ENCODE results near the gene DENND6B. TPM values are rescaled to one million over a fixed set of nuclear protein-coding genes. Genes with fewer than 3 reads are reported as not detected.

The DENND6B gene
- total RNA-seq, 1 donor from 2014 or later: 1.0 TPM

GRCh38 chr22:50269573-50269969 is 57.2 kb downstream of the DENND6B start:
- Histone ChIP-seq H3K4me3 (peak overlapping the region; percentile 49), H3K36me3 (no peaks in the 10 kb centered on the region), H3K27me3 (peaks cover 69% of the 10 kb centered on the region), H3F3A (ENCODE audit: low read depth) (peaks cover 25% of the 10 kb centered on the region), H3K9me3 (ENCODE audit: low read depth) (no peaks in the 10 kb centered on the region), H3K4me2 (peak overlapping the region; percentile 92), H4K20me1 (ENCODE audit: low read depth) (peaks cover 56% of the 10 kb centered on the region), H3K4me1 (peaks cover 22% of the 10 kb centered on the region), H3K9ac (no peak overlapping the region), H3K27ac (no peak overlapping the region), H3K79me2 (ENCODE audit: low read depth) (no peaks in the 10 kb centered on the region), H2AFZ (replicated peaks) (no peak overlapping the region)
- no peak for DNase-seq (ENCODE audit: low spot score)
- Mint-ChIP-seq H3K36me3 (peaks cover 5% of the 10 kb centered on the region), H3K27me3 (ENCODE audit: insufficient read depth, low read depth) (peaks cover 10% of the 10 kb centered on the region), H3K9me3 (peaks cover 2% of the 10 kb centered on the region), H3K4me1 (peaks cover 21% of the 10 kb centered on the region), H3K4me3 (peak overlapping the region; percentile 79), H3K27ac (no peak overlapping the region)
- no peak for TF ChIP-seq EZH2phosphoT487 (IDR thresholded peaks at IDR 0.05)
- no peak for TF ChIP-seq EZH2 (IDR thresholded peaks at IDR 0.05)
- TF ChIP-seq CTCF (IDR thresholded peaks at IDR 0.05): no peak

GRCh38 chr22:50268655-50269113 is 58.1 kb downstream of the DENND6B start:
- Histone ChIP-seq H4K20me1 (ENCODE audit: low read depth) (peaks cover 49% of the 10 kb centered on the region), H3K4me3 (no peak overlapping the region), H2AFZ (replicated peaks) (no peak overlapping the region), H3K4me1 (peaks cover 22% of the 10 kb centered on the region), H3K9ac (no peak overlapping the region), H3K4me2 (no peak overlapping the region), H3K27me3 (peaks cover 77% of the 10 kb centered on the region), H3K27ac (no peak overlapping the region), H3K36me3 (no peaks in the 10 kb centered on the region), H3F3A (ENCODE audit: low read depth) (peaks cover 25% of the 10 kb centered on the region), H3K79me2 (ENCODE audit: low read depth) (no peaks in the 10 kb centered on the region), H3K9me3 (ENCODE audit: low read depth) (no peaks in the 10 kb centered on the region)
- Mint-ChIP-seq H3K4me1 (peaks cover 15% of the 10 kb centered on the region), H3K9me3 (peaks cover 2% of the 10 kb centered on the region), H3K36me3 (peaks cover under 1% of the 10 kb centered on the region), H3K27ac (no peak overlapping the region), H3K4me3 (peak overlapping the region; percentile 79), H3K27me3 (ENCODE audit: insufficient read depth, low read depth) (peaks cover 5% of the 10 kb centered on the region)
- no peak for DNase-seq (ENCODE audit: low spot score)
- TF ChIP-seq EZH2 (IDR thresholded peaks at IDR 0.05): no peak
- no peak for TF ChIP-seq CTCF (IDR thresholded peaks at IDR 0.05)
- TF ChIP-seq EZH2phosphoT487 (IDR thresholded peaks at IDR 0.05): no peak

- no peak overlapping the region for H3K4me3 Mint-ChIP-seq
- Histone ChIP-seq H3K4me1 (peaks cover 20% of the 10 kb centered on the region), H4K20me1 (ENCODE audit: low read depth) (peaks cover 45% of the 10 kb centered on the region), H3K79me2 (ENCODE audit: low read depth) (no peaks in the 10 kb centered on the region), H3K9ac (no peak overlapping the region), H3K9me3 (ENCODE audit: low read depth) (no peaks in the 10 kb centered on the region), H3K27ac (no peak overlapping the region), H3K4me2 (peak overlapping the region; percentile 68), H3K27me3 (peaks cover 85% of the 10 kb centered on the region), H3F3A (ENCODE audit: low read depth) (peaks cover 23% of the 10 kb centered on the region), H3K36me3 (no peaks in the 10 kb centered on the region), H3K4me3 (peak overlapping the region; percentile 23), H2AFZ (replicated peaks) (no peak overlapping the region)
- TF ChIP-seq CTCF (IDR thresholded peaks at IDR 0.05) (peak; percentile 45), EZH2 (IDR thresholded peaks at IDR 0.05) (peak; percentile 73), EZH2phosphoT487 (IDR thresholded peaks at IDR 0.05) (peak; percentile 3)
- H3K9me3 Mint-ChIP-seq: peaks cover 2% of the 10 kb centered on the region
- DNase-seq (ENCODE audit: low spot score): peak; percentile 72
- H3K27ac Mint-ChIP-seq: no peak overlapping the region
- H3K27me3 Mint-ChIP-seq (ENCODE audit: insufficient read depth, low read depth): peaks cover 4% of the 10 kb centered on the region
- peaks cover 11% of the 10 kb centered on the region for H3K4me1 Mint-ChIP-seq
- H3K36me3 Mint-ChIP-seq: no peaks in the 10 kb centered on the region
These were observed 59.0 kb downstream of the DENND6B start for GRCh38 chr22:50267591-50268390.

Measured in neural progenitor cell (in vitro differentiated cells).